ENCODE measurements around the gene FAM170B.

DNA sequence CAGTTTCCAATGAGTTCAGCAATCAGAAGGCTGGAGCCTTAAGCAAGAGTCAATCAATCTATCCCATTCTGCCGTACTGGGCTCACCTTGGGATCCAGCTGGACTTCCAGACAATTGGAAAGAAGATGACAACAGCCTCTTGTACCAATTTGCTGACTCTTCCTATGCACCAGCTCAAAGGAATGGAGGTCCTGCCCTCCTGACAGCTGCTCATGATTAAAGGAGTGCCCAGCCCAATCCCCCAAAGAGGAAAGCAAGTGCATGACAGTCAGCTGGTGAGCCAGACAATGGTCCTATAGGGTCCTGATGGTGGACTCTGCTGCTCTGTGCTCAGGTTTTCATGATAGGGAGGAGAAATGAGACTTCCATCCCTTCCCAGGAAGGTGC lies 43.6 kb downstream of the FAM170B start:
- TF ChIP-seq CTCF (IDR thresholded peaks at IDR 0.05; ENCODE audit: low read depth, low read length) (no peak), EZH2phosphoT487 (IDR thresholded peaks at IDR 0.05; ENCODE audit: low read depth) (no peak)
